ENCODE data around the gene SYT17.

SYT17 gene

DNA sequence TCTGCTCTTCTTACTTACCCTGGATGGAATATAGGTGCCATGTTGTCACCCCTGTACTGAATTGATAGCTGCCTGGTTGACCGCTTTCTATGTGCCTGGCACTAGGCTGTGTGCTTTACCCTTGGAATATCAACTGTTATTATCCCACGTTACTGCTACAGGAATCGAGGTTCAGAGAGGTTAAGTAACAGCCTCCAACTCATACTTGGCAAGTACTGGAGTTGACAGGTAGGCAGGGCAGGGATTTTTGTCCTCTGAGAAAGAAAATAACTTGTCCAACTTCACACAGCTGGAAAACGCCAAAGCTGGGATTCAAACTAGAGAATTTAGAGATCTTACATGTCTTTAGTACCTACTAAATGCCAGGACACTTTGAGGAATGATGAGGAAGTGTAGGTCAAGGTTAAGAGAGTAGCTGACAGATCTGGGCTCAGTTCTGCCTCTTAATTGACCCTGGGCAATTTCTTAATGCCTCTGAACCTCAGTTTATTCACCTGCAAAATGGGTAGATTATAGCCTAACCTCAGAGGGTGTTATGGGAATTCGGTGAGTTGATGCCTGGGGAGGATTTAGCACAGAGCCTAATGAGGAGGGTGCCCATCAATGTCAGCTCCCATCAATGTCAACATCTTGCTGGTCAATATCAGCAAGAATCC, 28.5 kb upstream of the SYT17 start:
- no peak for DNase-seq (ENCODE audit: low read depth in 2 of 2)

DNA sequence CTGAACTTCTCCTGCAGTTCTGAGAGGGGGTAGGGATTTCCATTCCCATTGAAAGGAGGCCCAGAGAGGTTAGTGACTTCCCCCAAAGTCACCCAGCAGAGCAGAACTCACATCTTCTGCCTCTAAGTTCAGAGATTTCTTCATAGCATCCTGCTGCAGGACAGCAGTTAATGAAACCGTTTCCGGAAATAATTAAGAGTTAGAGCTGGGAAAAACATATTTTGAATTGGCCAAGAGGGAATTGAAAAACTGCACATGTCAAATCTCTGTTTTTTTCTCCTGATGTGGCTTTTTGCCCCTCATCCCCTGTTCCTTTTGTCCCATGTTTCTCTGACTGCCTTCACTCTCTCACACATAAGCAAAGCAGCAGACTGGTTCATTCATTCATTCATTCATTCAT, 27.6 kb upstream of the SYT17 start:
- DNase-seq (ENCODE audit: low read depth in 2 of 2): no peak

DNA sequence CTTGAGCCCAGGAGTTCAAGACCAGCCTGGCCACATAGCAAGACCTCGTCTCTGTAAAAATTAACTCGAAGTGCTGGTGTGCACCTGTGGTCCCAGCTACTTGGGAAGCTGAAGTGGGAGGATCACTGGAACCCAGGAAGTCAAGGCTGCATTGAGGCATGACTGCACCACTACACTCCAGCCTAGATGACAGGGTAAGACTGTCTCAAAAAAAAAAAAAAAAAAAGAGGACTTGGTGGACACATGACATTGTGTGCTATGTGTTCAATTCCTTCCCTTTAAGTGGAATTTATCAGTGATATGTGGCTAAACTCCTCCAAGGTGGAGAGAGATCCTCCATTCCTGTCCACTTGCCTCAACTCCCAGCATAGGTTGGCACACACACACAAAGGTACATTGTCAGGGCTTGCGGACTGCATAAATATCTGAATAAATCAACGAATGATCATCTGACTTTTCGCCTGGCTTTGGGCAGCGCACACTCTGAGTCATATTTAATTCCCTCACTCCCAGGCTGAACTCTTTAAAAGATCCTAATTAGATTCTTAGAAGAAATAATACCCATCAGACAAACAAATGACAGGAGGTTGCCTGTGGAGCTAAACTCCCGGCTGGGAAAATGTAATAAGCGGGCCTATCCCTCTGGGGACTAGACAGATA, 25.0 kb upstream of the SYT17 start:
- no peak for DNase-seq (ENCODE audit: low read depth in 2 of 2)

DNA sequence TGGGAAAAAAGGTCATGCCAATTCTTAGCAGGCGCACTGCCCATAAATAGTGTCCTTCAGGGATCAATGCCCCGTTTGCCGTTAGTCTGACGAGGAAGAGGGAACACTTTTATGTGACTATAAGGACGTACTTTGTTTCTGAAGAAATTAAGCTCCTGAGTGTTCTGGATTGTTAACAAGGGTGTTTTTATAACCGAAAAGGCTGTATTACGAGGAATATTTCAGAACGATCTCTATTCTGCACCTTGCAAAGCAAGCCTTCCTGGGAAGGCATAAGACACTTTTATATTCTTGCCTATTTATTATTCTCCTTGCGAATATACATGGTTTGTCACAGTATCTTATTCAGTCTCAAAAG, 24.5 kb upstream of the SYT17 start:
- no peak for DNase-seq (ENCODE audit: low read depth in 2 of 2)

DNA sequence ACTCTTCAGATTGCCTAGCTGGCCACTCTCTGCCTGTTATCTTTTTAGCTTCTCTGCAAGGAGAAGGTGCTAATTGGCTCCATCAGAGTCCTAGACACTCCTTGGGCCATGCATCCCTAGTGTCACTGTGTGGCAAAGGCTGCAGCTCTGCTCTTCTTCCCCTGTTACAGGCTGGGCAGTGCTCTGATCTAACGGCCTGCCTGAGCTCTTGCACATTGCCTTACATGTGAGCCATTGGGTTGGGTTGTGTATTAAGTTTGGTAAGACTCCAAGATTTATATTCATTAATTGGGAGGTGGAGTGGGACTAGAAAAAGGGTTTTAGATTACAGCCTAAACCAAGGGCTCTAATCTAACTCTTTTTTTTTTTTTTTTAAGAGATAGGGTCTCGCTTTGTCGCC, 23.0 kb upstream of the SYT17 start:
- no peak for DNase-seq (ENCODE audit: low read depth in 2 of 2)

DNA sequence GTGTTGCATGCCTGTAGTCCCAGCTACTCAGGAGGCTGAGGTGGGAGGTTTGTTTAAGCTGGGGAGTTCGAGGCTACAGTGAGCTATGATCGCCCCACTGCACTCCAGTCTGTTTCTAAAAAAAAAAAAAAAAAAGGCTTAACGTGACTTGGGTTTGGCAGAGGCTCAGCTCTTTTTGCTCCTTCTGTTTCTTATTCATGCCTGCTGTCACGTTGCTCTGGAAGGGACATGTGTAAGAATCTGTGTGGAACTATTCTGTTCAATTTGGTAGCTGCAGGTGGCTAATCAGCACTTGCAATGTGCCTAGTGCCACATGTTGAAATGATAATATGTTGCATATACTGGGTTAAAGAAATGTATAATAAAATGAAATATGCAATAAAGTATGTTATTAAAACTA, 20.9 kb upstream of the SYT17 start:
- DNase-seq (ENCODE audit: low read depth in 2 of 2): no peak

DNA sequence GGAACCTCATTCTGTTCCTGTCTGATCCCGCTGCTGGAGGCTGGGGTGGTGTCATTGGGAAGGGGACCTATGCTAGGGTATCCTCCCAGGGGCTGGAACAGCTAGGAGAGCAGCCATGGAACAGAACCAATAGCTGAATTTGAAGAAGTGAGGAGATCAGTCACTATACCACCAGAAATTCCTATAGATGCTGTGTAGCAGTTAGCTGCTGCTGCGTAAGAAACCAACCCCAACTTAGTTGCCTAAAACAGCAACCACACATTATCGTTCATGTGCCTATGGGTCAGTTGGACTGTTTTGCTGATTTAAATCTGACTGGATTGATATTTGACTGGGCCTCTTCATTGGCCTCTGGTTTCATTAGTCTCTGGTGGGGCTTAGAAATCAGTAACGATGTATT, 20.4 kb upstream of the SYT17 start:
- no peak for DNase-seq (ENCODE audit: low read depth in 2 of 2)

DNA sequence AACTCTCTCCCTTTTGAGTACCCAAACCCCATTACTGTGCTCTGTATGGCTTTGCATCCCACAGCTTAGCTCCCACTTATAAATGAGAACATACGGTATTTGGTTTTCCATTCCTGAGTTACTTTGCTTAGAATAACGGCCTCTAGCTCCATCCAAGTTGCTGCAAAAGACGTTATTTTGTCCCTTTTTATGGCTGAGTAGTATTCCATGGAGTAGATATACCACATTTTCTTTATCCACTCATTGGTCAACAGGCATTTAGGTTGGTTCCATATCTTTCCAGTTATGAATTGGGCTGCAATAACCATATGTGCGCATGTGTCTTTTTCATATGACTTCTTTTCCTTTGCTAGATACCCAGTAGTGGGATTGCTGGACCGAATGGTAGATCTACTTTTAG, 19.9 kb upstream of the SYT17 start:
- DNase-seq (ENCODE audit: low read depth in 2 of 2): no peak

DNA sequence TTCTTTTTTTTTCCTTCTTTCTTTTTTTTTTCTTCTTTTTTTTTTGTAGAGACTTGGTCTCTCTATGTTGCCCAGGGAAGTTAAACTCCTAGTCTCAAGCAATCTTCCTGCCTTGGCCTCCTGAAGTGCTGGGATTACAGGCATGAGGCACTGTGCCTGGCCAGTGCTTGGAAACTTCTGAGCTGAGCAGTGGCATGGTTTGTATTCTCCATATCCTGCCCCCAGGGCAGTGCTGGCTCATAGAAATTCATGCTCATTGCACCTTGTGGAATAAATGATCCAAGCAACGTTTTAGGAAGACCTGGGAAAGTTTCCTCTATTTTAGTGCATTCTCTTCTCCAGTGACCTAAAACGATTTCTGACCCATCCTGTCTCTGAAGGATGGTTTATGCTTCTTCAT, 16.7 kb upstream of the SYT17 start:
- no peak for DNase-seq (ENCODE audit: low read depth in 2 of 2)

DNA sequence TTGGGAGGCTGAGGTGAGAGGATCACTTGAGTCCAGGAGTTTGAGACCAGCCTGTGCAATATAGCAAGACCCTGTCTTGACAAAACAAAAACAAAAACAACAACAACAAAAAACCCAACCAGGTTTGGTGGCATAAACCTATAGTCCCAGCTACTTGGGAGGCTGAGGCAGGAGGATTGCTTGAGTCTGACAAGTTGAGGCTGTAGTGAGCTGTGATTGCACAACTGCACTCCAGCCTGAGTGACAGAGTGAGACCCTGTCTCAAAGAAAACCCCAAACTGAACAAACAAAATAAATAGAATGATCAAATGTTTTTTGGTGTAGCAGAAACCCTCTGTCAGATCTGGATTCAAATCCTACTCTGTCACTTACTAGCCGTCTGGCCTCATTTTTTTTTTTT, 16.0 kb upstream of the SYT17 start:
- no peak for DNase-seq (ENCODE audit: low read depth in 2 of 2)

DNA sequence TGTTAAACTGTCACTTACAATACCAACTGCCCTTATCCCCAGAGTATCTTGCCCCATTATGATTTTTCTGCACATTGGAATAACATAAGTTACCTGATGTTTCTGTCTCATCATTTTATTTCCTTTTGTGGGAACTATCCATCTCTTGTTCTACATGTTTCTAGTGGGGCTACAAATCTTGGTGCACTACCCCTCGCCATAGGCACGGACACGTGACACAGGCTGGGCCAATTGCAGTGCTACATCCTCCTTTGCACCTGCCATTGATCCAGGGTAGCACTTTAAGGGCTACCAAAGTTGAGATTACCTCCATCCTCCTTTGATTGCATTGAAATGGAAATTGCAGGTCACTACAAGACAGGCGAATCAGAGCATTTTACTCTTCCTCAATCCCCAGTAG, 14.2 kb upstream of the SYT17 start:
- no peak for DNase-seq (ENCODE audit: low read depth in 2 of 2)

DNA sequence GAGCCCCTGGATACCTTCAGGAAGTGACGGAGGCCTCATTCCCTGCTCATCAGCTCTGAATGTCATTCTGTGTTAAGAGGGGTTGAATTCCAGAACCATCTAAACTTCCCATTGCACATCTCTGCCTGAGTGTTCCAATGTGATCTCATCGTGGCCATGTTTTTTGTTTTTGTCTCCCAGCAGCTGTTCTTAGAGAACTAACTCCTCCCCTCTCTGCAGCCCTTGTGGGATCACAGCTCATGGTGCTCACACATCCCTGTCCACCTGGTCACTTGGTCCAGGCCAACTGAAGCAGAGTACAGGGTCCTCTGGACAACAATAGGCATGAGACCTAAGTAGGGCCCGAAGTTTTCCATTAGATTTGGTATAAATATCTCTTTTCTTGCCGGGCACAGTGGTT, 6.0 kb upstream of the SYT17 start:
- DNase-seq (ENCODE audit: low read depth in 2 of 2): no peak

DNA sequence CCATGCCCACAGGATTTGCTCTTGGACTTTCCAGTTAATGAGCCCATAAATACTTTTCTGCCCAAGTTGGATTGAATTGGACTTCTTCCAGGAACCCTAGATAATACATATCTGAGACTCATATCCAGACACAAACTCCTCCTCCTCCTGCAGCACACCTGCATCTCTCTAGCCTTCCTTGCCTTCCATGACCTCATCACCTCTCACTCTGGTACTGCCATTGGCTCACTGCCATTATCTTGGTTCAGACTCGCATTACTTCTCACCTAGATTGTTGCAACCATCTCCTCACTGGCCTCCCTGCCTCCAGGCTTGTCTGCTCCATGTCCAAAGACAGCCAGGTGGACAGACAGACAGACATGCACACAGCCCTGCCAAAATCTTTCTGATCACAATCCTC, 4.8 kb upstream of the SYT17 start:
- no peak for DNase-seq (ENCODE audit: low read depth in 2 of 2)

DNA sequence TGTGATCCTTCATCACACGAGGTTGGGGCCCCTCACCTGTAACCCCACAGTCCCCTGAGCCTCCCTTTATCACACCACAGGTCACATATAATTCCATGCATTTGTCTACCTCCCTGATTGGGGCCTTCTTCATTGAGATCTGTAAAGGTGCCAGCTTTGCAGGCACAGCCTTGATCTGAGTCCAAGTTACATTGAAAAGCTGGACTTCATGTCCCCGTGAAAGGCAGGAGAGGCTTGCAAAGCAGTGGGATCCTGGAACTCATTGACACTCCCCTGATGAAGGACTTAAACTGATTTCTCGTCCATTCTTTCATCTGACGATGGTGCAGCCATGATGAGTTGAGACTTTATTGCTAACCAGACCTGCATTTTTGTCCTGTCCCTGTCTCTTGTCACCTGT, 3.8 kb upstream of the SYT17 start:
- no peak for DNase-seq (ENCODE audit: low read depth in 2 of 2)

DNA sequence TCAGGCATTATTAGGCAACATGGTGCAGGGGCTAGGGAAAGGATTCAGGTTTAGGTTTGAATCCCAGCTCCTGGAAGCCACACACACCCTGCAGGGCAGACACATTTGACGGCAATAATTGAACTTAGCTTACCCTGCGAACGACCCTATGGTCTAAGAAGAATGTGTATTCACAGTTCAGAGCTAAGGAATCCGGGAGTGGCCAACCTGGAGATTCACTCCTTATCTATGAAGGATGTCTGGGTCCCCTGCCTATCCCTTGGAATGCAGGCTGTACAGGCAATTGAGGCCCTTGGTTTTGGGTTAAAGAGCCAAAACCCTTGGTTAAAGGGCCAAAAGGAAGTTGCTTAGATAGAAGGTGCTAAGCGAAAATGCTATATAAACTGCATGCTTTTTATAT, 2.9 kb upstream of the SYT17 start:
- DNase-seq (ENCODE audit: low read depth in 2 of 2): no peak

DNA sequence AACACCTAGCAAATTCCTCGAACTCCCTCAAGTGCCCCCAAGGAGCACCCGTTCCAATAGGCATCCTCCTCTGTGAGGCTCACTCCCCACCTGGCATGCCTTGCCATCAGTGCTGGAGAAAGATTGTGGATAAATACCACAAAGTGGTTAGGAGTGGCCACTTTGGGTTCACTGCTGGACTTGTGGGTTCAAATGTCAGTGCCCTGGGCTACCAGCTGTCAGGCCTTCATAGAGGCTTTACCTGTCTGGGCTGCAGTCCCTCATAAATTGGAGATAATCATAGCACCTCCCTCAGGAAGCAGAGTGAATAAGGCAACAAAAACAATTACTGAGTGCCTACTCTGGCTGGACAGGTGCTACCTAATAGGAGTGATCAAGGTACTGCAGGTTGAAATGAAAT, 1.5 kb upstream of the SYT17 start:
- DNase-seq (ENCODE audit: low read depth in 2 of 2): no peak

DNA sequence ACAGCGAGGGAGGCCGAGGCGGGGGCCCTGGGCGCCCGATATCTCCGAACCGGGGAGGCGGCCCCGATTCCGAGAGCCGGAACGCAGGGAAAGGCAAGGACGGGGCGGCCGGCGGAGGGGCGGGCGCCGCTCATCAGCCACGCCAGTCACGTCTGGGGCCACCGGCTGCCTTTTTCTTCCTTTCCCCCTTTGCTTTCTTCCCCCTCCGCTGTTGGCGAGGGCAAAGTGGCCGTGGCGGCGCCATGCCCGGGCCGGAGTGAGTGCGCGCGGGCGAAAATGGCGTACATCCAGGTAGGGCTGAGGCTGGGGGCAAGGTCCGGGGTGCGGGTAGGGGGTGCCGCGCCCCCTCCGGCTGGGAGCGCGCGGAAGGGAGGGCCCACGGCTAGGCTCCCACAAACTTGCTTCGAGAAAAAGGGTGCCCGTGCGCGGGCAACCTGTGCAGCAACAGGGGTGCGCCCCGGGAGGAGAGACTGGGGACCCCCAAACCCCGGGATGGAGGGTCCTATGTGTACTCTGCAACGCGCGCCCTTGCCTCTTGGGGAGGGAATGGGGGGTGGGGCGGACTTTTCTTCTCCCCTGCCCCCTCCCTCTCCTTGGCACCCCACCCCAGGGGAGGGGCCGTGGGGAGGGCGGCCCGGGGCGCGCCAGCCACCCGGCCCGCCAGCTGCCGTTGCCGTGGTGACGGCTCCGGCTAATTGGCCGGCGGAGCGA, 486 bp downstream of the SYT17 start:
- DNase-seq (ENCODE audit: low read depth in 2 of 2): no peak

DNA sequence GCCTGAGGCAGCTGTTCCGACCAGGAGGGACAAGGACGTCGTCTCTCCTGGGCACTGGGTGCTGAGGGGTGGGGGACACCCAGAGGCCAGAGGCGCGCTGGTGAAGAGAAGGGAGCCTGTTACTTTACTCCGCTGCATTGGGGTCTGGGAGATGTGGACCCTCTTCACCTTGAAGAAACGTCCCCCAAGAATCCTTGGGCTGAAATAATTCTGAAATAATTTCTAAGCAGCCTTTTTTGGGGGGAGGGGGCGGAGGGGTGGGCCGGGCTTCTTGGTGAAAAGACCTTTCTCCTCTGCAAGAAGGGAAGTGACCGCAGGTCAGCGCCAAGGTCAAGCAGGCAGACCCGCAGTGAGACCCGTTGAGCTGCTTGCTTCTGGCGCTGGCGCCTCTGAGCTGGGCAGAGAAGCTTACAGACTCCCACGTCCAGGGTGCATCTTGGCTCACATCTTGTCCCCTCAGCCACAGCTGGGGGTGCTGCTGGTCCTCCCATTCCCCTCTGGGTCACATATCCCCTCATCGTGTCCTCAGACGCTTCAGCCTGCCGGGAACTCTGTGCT, 1.1 kb downstream of the SYT17 start:
- no peak for DNase-seq (ENCODE audit: low read depth in 2 of 2)

DNA sequence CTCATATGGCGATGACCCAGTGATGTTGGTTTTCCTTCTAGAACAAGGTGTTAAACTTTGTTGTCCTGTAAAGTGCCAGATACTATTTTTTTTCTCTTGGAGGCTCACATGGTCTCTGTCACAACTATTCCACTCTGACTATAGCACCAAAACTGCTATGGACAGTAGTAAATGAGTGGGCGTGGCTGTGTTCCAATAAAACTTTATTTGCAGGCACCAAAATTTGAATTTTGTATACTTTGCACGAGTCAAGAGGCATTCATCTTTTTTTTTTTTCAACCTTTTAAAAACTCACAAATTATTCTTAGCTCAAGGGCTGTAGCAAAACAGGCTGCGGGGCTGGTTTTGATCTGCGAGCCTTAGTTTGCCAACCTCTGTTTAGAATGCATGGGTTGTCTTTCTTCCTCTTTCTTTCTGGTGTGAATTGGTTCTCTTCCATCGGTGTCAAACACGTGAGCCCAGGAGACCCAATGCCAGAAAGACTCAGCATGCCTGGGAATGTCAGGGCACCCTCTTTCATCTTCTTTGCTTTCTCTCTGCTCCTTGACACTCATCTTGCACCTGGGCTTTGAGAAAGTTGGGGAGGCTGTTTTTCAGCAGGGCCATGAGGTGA, 2.1 kb downstream of the SYT17 start:
- DNase-seq (ENCODE audit: low read depth in 2 of 2): no peak

DNA sequence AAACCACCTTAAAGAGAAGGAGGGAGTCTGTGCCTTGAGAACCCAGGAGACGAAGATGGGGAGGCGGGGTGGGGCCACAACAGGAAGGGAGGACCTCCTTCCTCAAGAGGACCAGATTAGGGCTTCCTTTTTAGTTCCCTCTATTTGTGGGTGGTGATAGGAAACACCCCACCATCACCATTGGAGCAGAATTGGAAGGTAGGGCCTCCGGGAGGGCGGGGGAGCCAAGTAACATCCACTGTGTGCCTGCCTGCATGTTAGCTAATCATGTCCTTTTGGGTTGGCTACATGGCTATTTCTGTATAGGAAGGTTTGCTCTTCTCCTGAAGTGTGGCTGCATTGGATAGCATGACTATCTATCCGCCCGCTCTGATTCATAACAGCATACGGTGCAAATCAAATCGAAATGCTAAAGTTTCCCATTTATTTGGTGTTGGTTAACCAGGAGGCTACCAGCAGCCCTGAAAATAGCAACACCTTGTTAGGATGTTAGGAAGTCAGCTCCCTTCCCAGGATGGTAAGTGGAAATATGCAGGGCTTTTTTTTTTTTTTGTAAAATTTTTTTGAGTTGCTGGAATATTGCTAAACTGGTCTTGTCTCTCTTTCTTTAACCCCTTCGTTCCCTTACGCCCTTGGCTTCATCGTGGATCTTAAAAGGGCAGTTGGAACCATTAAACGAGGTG, 4.2 kb downstream of the SYT17 start:
- no peak for DNase-seq (ENCODE audit: low read depth in 2 of 2)

DNA sequence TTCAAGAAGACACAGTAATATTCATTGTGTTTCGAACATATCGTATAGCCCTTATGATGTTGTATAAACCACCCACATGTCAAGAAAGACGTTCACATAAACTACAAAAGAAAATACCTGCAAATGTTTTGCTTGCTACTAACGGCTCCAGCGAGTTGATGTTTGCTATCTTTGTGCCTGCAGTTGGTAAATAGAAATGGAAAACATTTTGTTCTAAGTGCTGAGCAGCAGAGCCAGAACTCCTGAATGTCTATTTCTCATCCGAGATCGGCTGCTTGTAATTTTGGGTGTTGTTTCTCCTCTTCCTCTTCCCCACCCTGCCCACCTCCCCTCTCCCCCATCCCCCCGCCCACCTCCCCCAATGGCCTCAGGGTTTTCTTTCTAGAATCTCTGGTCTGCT, 5.0 kb downstream of the SYT17 start:
- no peak for DNase-seq (ENCODE audit: low read depth in 2 of 2)

Data from stimulated activated CD8-positive, alpha-beta memory T cell treated with anti-CD3 and anti-CD28 coated beads, Interleukin-15, amount 100 ng/mL, for 4 hours (primary cell).